GM18870 (cell line): ENCODE measurements around the gene GPRASP2.
A peak's percentile ranks its signal among the peaks of the same experiment; 100 is the strongest.
"Not testable (repeated sequence)": the region's sequence is repeated elsewhere in the genome, so short reads cannot be mapped to it uniquely, and the experiment has no call there.

Source experiments
- ATAC-seq: cut with Tn5 transposase; IDR thresholded peaks from one replicate; pipeline ENCODE4 v1.9.1; 2021; ENCODE audit warnings: moderate library complexity; ENCODE audit not compliant: unreplicated experiment

GPRASP2 gene

DNA sequence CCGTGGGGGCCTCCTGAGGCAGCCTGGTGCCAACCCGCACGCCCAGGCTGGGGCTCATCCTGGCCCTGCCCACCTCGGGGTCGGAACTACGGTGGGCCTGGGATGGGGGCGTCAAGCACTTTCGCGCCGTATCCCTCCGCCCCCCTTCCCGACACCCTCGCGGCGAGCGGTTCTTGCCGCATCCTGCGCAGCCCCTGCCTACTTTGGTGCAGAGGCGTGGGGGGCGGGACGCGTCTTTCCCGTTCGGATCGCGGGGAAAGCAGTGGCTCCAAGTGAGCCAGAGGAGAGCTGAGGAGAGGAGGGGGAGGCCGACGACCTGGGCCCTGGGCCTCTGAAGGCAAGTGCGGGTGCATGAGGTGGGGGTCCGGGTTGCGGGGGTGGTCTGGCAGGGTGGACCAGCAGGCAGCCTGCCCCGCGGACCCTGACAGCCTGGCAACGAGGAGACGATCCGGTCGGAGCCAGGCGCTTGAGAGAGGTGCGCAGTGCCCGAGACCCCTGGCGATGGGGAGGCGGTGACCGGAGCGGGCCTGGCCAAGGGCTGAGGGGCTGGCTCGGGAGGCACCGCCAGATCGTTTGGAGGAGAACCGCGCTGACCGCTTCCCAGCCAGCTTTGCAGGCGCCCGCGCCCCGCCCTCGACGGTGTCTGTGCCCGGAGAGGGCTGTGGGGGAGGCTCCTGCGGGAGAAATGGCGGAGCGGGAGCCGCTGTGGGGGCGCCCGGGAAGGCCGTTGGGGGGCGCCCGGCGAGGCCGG lies at the start of gene GPRASP2:
GPRASP2 (plus strand) TSS at position 233 of the 751 bp plus-strand sequence. CDS start 2,422 bp downstream, outside the sequence.
- ATAC-seq: no peak

DNA sequence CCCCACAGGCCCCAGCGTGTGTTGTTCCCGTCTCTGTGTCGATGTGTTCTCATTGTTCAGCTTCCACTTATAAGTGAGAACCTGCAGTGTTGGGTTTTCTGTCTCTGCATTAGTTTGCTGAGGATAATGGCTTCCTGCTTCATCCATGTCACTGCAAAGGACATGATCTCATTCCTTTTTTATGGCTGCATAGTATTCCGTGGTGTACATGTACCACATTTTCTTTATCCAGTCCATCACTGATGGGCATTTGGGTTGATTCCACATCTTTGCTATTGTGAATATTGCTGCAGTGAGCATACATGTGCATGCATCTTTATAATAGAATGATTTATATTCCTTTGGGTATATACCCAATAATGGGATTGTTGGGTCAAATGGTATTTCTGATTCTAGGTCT lies 48.4 kb upstream of the GPRASP2 start:
- ATAC-seq: not testable (repeated sequence)

DNA sequence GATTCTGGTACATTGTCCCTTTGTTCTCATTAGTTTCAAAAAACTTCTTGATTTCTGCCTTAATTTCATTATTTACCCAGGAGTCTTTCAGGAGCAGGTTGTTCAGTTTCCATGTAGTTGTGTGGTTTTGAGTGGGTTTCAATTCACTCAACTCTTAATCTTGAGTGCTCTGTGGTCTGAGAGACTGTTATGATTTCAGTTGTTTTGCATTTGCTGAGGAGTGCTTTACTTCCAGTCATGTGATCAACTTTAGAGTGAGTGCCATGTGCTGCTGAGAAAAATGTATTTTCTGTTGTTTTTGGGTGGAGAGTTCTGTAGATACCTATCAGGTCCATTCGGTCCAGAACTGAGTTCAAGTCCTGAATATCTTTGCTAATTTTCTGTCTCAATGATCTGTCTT lies 45.2 kb upstream of the GPRASP2 start:
- ATAC-seq: not testable (repeated sequence)

DNA sequence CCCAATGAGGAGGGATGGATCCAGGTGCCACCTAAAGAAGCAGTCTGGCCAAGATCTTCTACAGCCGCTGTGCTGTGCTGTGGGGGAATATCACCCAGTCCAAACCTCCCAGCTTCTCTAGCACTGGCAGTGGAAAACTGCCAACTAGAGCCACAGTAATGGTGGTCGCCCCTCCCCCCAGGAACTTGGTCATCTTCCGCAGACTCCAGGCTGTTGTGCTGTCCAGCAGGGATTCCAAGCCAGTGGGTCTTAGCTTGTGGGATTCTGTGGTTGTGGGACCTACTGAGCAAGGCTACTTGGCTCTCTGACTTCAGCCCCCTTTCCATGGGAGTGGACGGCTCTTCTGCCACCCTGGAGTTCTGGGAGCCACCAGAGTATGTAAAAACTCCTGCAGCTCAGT lies 42.7 kb upstream of the GPRASP2 start:
- ATAC-seq: no peak

DNA sequence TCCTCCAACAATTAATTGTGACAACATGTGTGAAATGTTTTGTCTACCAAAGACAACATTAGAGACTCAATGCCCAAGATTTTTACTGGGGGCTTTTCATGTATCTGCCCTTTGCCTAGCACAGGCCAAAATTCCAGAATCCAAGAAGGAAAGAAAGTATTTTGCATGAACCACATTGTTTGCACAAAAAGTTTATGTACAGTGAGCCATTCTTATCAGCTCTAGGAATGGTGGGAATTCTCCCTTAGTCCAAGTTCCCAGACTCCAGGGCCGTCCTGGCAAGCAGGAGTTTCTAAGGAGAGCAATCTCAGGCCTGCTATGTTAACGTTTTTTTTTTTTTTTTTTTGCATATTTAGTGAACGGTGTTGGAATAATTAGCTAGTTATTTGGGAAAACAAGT lies 39.4 kb upstream of the GPRASP2 start:
- no peak for ATAC-seq

DNA sequence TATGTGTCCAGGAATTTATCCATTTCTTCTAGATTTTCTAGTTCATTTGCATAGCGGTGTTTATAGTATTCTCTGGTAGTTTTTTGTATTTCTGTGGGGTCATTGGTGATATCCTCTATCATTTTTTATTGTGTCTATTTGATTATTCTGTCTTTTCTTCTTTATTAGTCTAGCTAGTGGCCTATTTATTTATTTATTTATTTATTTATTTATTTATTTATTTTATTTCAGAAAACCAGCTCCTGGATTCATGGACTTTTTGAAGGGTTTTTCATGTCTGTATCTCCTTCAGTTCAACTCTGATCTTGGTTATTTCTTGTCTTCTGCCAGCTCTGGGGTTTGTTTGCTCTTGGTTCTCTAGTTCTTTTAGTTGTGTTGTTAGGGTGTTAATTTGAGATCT lies 34.8 kb upstream of the GPRASP2 start:
- ATAC-seq: not testable (repeated sequence)

DNA sequence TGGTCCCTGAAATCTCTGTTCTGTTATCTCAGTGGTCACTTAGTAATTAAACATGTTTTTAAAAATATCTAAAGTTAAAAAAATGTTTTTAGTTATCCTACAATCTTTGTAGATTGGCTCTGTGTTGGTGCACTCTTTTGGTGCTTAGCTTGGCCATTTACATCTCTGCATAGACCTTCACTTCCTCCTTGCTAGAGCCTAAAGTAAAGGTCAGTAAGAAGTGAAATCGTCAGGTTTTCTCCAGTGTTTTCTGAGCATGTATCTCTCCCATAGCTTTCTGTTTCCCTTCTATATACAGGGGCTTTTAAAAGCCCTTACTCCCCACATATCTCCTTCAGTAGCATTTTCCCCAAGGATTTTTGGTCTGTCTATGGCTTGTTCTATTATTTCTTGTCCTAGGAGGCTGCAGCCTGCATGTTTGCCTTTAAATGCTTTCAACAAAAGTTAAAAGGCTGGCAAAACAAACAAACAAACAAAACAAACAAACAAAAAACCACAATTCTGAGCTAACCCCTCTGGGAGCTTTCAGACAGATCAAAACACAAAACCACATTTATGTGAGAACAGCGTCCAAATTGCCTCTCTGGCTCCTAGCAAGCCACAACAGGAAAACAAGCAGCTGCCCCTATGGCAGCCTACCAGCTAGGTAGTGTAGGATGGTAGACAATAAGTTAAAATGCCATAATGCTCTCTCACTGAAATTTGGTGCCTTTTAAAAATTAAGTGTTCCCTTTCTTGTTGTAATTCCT lies 27.3 kb upstream of the GPRASP2 start:
- ATAC-seq: no peak

DNA sequence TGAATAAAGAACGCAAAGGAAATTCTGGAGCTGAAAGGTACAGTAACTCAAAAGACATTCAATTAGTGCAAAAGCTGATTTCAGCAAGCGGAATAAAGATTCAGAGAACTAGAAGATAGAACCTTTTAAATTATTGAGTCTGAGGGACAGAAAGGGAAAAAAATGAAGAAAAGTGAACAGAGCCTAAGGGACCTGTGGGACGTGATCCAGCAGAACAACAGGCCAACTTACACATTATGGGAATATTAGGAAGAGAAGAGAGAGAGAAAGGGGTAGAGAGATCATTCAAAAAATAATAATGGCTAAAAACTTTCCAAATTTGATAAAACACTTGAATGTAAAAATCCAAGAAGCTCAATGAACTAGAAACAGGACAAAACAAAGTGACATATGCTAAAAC lies 17.5 kb upstream of the GPRASP2 start:
- ATAC-seq: no peak

DNA sequence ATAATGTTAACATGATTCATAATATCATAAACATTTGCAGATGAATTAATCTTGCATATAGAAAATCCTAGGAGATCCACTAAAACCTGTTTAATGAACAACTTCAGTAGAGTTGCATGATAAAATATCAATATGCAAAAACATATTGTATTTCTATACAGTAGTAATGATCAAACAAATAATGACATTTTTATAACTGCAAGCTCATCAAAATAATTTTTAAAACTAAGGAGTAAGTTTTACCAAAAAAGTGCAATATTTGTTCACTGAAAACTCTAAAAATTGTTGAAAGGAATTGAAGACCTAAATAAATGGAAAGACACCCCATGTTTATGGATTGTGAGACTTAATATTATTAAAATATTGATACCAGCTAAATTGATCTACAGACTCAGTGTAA lies 15.9 kb upstream of the GPRASP2 start:
- ATAC-seq: no peak

DNA sequence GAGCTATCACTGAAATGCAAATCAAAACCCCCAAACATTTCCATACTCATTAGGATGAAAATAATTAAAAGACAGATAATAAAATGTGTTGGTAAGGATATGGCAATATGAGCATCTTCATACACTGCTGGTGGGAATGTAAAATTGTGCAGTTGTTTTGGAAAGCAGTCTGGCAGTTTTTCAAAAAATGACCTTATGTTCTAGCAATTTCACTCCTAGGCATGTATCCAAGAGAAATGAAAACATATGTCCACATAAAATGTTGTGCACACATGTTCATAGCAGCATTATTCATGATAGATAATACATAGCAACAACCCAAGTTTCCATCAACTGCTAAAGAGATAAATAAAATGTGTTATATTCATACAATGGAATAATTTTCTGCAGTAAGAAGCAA lies 14.8 kb upstream of the GPRASP2 start:
- ATAC-seq: no peak

DNA sequence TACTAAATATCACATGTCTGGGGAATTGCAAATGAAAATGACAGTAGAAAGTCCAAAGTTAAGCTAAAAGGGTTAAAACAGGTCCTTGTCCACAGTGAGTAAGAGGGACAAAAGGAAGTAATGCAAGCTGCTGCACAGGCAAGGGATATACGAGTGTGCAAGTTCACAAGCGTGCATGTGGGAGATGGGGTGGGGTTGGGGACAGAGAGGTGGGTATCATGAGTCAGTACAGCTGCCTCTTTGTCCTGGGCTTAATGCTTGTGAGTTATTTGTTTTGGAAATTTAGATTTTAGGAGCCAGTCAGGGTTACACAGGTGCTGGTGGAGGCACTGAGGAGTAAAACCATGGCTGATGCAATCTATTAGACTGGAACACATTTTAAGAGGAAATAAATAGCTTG lies 3.3 kb upstream of the GPRASP2 start:
- ATAC-seq: no peak

DNA sequence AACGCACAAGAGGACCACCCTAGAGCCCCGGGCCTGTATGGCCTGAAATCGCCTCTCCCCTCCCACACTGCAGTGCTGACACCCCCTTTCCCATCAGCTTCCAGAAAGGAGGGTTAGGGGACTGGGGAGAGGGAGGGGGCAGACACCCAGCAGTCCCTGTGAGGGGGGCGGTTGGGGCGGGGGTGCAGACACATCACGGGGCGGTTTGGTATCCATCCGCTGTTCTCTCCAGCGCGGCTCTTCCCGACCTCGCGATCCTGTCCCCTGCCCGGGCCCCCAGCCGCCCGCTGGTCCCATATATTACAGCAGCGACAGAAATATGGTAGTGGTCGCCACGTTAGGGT lies 404 bp upstream of the GPRASP2 start:
- no peak for ATAC-seq

DNA sequence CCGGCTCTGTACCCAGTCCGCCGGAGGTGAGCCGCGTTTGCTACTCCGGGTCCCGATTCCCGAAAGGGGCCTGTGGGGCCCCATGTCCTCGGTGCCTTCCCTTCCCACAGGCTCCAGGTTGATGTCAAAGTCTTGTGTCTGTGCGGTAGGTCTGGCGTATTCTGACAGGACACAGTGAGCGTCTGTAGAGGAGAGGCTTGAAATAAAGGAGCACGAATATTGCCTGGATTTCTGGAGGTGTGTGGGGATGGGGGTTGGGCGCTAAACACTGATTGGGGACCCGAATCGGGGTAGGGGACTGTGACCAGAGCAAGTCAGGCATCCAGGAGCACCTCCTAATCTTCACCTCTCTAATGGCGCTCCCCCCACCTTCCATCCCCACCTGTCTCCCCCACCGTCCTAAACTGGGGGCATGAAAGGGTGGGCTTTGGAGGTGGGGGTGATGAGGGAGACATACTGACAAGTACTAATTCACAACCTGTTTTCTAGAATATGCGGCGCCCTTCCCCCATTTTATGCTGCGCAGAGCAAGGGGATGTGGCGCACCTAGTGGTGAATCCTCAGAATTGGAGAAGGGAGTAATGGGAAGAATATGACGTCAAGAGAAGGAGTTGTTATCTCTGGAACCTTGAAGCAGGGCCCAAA lies 855 bp downstream of the GPRASP2 start:
- no peak for ATAC-seq

DNA sequence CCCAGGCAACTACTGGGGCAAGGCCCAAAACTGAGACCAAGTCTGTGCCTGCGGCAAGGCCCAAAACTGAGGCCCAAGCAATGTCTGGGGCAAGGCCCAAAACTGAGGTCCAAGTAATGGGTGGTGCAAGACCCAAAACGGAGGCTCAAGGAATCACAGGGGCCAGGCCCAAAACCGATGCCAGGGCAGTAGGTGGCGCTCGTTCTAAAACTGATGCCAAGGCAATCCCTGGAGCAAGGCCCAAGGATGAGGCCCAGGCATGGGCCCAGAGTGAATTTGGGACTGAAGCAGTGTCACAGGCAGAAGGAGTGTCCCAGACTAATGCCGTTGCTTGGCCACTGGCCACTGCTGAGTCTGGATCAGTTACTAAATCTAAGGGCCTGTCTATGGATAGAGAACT lies 2.7 kb downstream of the GPRASP2 start:
- no peak for ATAC-seq

DNA sequence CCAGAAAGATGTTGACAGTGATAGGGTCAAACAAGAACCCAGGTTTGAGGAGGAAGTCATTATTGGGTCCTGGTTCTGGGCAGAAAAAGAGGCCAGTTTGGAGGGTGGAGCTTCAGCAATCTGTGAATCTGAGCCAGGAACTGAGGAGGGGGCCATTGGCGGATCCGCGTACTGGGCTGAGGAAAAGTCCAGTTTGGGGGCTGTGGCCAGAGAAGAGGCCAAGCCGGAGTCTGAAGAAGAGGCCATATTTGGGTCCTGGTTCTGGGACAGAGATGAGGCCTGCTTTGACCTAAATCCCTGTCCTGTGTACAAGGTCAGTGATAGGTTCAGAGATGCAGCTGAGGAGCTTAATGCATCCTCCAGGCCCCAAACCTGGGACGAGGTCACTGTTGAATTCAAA lies 3.7 kb downstream of the GPRASP2 start:
- no peak for ATAC-seq

DNA sequence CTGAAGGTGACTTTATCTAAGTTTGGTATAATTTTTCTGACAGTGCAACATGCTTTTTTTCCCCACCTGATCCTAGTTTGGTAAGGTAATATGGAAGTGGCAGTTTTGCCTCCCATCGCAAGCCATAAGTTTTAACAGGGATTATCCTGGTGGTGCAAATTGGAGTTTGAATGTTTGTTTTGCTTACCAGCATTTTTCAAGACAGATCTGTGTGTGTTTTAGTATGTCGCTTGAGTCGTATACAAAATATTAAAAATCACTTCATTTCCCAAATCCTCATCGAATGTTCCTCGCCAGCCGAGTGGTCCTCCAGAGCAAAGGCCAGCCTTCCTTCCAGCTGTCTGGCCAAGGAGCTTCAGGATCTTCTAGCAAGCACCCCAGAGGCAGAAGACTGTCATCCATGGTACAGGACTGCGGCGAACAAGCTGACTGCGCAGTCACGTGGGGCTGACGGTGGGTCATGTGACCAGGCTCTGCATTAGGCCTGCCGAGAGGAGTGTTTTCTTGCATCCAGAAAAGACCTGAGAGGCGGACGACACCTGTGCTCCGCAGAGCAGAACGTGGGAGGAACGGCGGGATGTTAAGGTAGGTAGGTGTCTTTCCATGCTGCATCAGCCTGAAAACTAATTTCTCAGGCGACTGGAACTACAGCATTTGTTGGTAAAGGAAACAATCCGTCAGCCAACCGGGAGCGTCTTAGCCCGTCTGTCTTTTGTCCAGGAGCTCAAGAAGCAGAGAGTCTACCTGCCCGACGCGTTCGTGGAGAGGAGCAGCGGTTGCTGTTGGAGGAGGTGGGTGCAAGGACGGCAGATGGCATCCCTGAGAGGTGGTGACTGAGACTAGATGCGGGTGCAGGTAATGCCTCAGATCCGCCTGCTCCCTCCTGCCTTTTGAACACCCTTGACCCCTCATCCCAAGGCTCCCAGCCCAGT lies 8.3 kb downstream of the GPRASP2 start, which contains the start of gene GPRASP3:
GPRASP3 (plus strand) TSS at position 507 of the 932 bp plus-strand sequence. CDS start 28,253 bp downstream, outside the sequence.
- peak; percentile 93 for ATAC-seq

DNA sequence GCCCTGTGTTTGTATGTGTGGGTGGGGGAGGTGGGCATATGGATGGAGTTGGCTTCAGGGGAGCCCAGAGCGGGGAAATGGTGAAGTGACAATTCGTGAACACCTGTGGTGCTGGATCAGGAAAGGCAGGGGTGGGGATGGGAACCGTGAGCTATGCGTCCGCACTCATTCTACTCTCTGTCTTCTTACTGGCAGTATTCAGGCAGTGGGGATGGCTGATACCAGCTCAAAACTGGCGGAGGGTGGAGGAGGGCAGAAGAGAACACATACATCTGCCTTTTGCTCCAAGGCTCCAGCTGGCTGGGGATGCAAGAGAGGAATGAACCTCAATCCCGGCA lies 8.9 kb downstream of the GPRASP2 start:
- not testable (repeated sequence) for ATAC-seq

DNA sequence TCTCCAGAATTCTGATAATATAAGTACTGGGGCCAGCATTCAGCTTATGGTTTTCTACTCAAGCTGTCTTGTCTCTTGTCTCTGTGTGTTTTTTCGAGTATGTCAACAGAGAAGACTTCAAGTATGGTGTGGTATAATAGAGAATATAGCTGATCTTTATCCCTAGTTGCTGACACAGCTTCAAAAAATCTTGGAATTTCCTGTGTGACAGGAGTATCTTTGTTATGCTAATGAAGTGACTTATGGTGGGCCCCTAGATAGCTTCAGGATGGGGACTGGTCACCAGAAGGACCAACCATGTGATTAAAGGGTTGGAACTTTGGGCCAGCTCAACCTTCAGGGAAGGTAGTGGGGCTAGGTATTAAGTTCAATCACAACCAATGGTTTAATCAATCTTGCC lies 11.2 kb downstream of the GPRASP2 start:
- ATAC-seq: no peak

DNA sequence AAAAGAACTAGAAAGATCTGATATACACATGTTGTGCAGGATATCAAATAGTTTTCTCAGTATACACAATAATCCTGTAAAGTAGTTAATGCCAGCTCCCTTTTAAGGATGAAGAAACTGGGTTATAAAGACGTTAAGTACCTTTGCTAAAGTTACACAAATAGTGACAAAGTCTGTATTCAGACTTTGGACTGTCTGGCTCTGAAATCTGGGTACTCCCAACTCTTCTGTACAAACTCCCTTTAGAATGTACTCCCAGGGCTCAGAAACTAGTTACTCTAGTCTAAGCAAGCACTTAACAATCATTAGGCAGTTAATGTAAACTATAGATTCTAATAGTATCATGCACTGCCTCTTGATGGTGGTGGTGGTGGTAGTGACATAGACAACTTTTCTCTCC lies 15.5 kb downstream of the GPRASP2 start:
- ATAC-seq: no peak

DNA sequence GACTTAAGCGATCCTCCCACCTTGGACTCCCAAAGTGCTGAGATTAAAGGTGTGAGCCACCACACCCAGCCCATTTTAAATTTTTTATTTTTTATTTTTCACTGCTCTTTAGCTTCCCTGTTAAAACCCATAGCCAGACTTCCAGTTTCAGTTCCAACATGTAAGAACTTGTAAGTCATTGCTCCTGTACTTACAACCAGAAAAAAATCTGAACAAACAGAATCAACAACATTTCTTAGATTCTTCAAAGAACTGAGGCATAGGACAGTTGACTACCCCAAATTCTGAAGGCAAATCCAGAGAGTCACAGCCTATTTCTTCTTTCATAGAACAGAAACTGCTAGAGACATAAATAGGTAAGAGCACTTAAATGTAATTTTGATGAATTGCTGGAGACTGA lies 16.4 kb downstream of the GPRASP2 start:
- no peak for ATAC-seq

DNA sequence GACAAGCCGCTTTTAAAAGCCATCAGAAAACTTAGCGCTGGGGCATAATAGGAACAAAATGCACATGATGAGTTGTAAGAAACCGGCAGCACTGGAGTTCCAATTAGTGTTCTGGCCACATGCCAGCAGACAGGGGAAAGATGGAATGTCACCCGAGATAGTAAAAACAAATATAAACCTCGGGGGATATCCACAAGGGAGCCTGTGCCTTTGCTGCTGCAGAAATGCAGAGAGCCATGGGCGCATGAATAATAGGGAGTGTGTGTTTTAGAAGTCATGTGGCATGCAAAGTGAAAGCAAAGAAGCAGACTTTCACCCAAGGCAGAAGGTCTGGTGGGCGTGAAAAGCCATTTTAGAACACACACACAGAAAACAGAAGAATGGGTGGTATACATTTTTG lies 27.4 kb downstream of the GPRASP2 start:
- no peak for ATAC-seq
